A673 (cell line): ENCODE results near the gene ABCA12.

Source experiments
- EZH2 ChIP-seq: fragments of 200-600 bp; sonication (generic); IDR thresholded peaks from 2 replicates; pipeline ENCODE4 v1.6.1; 2017; ENCODE audit warnings: borderline replicate concordance, low read depth, mild to moderate bottlenecking, mixed read lengths, antibody characterized with exemption, low read length; ENCODE audit not compliant: poor library complexity, severe bottlenecking
- TF ChIP-seq, protein P1 (sequence below): fragments of 300-800, 200-600 bp; sonication (generic); conservative IDR thresholded peaks from 2 replicates; pipeline ENCODE4 v1.5.1; 2017; ENCODE audit warnings: low read depth, mild to moderate bottlenecking, antibody characterized with exemption, low read length, moderate library complexity, mixed read lengths

DNA sequence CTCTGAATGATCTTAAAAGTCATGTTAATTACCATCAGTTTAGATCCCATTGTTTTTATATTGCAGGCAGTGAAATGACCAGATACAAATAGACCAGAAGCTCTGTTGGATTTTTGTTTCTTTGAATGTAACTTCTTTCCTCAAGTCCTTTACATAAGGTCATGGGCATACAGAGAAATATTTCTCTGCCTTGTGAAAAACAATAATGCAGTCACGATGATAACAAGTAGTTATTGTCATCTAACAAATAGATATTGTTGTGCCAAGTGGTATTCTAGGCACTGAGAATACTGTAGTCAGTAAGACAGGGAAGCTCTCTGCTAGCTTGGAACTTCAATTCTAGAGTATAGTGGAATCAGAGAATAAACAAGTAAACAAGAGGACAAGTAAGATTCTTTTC is 234.2 kb downstream of the ABCA12 start:
- TF ChIP-seq, protein P1, sequence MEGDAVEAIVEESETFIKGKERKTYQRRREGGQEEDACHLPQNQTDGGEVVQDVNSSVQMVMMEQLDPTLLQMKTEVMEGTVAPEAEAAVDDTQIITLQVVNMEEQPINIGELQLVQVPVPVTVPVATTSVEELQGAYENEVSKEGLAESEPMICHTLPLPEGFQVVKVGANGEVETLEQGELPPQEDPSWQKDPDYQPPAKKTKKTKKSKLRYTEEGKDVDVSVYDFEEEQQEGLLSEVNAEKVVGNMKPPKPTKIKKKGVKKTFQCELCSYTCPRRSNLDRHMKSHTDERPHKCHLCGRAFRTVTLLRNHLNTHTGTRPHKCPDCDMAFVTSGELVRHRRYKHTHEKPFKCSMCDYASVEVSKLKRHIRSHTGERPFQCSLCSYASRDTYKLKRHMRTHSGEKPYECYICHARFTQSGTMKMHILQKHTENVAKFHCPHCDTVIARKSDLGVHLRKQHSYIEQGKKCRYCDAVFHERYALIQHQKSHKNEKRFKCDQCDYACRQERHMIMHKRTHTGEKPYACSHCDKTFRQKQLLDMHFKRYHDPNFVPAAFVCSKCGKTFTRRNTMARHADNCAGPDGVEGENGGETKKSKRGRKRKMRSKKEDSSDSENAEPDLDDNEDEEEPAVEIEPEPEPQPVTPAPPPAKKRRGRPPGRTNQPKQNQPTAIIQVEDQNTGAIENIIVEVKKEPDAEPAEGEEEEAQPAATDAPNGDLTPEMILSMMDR = no peak
- TF ChIP-seq EZH2 = no peak
